Mesenchymal stem cell (in vitro differentiated cells and primary cell): ENCODE data around the gene FKBP5. TPM values are rescaled to one million over a fixed set of nuclear protein-coding genes. Genes with fewer than 3 reads are reported as not detected.

Source experiments
- small RNA-seq: library from polyadenylated mRNA; stranded (forward); fragments of <200 nt; extraction: miRNeasy Mini kit (QIAGEN cat#:217004); gene quantifications from one replicate; pipeline ENCODE3, GENCODE V24; 2013; ENCODE audit warnings: low read depth

Gene FKBP5

Small RNAs within 50 kb of the gene (small RNA-seq; reads per million reads assigned to genes)
- gene MIR5690 (2.6 reads per million), gene RF00561 (not detected)
